GM18505 (cell line): Measurements from ENCODE around the gene PATJ.
"Not testable (repeated sequence)": the region's sequence is repeated elsewhere in the genome, so short reads cannot be mapped to it uniquely, and the experiment has no call there.

Experiments used
- ATAC-seq: cut with Tn5 transposase; IDR thresholded peaks from one replicate; pipeline ENCODE4 v1.9.1; 2021; ENCODE audit not compliant: unreplicated experiment
- POLR2A ChIP-seq: IDR thresholded peaks from 4 replicates; pipeline ENCODE4 v1.6.1; 2011; ENCODE audit warnings: borderline replicate concordance; ENCODE audit not compliant: insufficient read depth, insufficient read length; ENCODE audit errors: extremely low read depth

The PATJ gene

DNA sequence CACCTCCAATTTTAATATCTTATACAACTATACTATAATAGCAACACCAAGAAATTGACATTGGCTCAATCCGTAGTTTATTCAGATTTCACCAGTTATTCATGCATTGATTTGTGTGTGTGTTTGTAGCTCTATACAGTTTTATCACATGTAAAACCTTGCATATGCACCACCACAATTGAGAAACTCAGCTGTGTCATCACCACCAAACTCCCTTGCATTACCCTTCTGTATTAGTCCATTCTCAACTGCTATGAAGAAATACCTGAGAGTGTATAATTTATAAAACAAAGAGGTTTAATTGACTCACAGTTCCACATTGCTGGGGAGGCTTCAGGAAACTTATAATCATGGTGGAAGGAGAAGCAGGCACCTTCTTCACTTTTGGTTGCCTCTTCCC lies 162.1 kb downstream of the PATJ start:
- no peak for TF ChIP-seq POLR2A
- ATAC-seq, result no peak

DNA sequence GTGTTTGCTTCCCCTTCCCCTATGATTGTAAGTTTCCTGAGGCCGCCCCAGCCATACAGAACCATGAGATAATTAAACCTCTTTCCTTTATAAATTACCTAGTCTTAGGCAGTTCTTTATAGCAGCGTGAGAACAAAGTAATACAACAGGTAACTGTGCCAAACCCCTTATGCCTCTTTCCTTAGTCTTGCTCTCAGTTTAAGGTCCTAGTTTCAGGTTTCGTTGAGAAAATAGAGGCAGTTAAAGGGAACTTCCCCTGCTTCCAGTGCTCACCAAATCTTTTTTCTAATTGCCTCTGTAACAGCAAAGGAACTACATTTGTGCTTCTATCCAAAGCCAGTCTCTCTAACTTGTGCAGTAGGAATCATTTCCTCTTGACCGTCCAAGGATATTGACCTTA lies 164.8 kb downstream of the PATJ start:
- ATAC-seq, result no peak
- no peak for TF ChIP-seq POLR2A

DNA sequence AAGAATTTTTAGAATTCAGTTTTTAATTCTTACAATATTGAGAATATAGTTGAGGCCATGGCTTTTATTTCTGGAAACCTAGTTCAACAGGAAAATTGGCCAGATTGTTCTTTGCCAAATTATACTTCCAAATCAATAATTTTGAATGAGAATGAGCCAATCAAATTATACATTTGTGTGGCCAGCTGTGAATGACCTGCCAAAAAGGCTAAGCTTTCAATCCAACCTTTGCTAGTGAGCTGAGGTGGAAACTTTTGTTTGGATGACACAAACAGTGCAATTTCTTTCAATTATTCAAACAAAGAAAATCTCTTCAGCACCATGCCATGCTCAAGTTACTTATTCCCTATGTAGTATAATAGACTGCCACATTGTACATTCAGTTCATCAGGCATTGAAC lies 167.8 kb downstream of the PATJ start:
- no peak for ATAC-seq
- TF ChIP-seq POLR2A, result no peak

DNA sequence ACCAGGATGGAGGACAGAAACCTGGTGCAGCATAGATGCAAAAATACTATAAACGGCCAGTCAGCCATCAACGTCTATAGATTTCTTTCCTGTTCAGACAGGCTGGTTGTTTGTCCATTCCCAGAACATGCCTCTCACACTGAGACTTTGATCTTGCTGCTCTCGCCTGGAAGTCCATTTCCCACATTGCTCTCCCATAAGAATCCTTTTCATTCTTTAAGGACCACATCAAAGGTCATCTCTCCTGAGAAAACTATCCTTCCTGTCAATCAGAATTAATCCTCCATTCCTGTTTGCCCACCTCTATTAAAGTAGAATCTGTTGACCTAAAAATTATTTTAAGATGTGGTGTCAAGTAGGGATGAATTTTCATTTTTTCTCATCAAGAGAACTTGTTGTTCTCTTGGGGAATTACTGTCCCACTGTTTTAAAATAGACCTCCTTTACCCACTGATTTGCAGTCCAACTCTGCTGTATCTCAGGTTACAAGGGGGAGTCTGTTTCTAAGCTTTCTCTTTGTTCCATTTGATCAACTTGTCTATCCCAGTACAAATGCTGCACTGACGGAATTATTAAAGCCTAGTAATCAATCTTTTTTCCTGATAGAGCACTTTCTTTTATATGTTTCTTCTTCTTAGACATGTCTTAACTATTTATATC lies 172.7 kb downstream of the PATJ start:
- no peak for ATAC-seq
- no peak for TF ChIP-seq POLR2A

DNA sequence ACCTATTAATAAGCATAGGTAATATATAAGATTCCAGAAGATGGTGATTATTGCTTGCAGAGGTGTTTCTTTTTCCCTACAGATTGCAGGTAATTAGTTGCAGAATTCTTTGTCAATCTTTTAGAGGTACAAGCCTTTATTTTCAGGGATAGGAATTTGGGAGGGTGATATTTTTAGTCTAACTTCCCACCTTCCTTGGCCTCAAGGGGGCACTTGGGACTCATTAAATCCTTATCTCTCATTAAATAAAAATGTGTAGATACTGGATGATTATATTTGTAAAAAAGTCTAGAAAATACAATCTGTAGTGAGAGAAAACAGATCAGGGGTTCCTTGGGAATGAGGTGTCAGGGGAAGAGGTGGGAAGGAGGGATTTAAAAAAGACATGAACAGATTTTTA lies 179.2 kb downstream of the PATJ start:
- TF ChIP-seq POLR2A, result no peak
- ATAC-seq, result no peak

DNA sequence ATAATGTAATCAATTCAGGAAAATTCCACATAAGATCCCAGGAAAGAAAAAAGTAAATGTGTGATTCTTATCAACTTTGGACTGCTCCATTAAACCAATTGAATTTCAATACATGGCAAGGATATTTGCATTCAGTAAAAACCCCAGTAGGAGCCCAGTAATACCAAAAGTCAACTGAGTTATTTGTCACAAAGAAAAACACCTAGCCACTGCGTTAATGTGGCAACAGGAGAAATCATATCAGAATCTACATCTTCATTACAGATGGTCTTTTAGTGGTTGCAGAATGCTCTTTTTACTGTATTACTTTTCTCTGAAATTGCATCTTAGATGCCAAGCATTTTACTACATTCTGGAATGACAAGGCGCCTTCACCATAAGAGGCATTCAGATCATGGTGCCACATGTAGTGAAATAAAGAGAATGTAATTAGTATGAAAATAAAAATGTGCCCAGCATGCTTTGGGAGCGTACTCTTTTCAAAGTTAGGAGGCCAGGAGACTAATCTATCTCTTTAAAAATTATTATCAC lies 180.7 kb downstream of the PATJ start:
- no peak for TF ChIP-seq POLR2A

DNA sequence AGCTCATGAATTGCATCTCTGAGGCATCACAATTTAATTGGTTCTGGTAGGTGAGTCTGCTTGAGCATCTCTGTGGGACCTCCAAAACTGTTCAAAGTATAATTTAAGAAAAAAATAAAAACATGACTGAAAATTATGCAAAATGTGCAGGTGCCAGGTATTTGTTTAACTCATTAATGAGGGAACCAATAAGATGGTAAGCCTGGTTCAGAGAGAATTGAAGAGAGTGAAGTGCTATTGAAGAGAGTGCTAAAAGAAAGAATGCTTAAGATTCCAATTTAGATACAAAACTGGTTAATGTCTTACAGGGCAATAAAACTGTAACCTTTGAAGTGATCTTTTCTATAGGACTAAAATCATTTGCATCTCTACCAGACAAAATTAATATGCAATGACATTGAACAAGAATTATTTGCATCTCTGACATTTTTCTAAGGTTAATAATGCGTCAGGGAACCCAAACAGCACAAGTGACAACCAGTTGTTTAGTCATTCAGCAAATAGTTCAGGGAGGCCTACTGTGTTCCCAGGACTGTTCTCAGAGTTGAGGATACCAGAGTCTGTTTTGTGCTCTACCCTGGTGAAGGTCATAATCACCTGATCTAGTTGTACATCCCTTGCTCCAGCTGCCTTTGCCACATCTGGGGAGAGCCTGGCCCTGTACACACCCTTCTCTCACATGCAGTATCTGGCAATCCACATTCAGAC lies 183.5 kb downstream of the PATJ start:
- TF ChIP-seq POLR2A, result no peak
- no peak for ATAC-seq

More for the DNA sequence above, 180.7 kb downstream of the PATJ start:
- no peak for ATAC-seq

DNA sequence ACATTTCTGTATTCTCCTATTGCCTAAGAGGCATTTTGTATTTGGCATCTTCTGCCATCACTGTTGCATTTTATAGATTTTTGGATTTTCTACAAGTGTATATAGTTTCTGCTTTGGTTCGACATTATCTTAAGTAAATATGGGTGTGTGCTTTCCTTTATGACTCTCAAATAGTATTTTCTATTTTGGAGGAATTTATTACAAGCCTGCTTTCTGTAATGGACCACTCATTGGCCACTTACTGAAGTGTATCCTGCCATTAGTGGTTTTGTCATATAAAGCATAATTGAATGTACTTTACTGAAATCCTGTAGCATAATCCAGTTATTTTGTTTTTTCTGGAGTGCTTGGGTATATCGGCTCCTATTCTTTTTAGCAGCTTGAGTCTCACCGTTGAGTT lies 184.3 kb downstream of the PATJ start:
- no peak for ATAC-seq
- no peak for TF ChIP-seq POLR2A

DNA sequence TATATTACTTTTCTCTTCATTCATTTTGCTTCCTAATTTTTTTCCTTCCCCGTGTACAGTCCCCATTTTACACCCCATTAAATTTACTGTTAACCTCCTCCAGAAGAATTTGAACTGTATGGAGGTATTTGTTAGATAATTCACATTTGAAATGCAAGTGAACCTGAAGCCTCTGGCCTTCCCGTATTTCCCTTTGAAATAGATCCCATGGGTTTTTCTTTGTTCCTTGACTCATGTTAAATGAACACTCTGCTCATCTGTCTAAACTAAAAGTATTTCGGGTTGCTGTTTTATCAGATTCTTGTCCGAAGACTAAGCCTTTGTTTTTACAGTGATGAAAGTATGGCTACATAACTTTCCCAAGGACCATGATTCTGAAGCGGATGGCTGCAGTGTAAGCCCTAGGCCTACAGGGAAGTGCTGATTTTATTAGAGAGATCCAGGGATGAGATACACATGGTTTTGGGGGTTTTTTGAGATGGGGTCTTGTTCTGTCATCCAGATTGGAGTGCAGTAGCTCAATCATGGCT lies 187.9 kb downstream of the PATJ start:
- no peak for TF ChIP-seq POLR2A
- no peak for ATAC-seq

DNA sequence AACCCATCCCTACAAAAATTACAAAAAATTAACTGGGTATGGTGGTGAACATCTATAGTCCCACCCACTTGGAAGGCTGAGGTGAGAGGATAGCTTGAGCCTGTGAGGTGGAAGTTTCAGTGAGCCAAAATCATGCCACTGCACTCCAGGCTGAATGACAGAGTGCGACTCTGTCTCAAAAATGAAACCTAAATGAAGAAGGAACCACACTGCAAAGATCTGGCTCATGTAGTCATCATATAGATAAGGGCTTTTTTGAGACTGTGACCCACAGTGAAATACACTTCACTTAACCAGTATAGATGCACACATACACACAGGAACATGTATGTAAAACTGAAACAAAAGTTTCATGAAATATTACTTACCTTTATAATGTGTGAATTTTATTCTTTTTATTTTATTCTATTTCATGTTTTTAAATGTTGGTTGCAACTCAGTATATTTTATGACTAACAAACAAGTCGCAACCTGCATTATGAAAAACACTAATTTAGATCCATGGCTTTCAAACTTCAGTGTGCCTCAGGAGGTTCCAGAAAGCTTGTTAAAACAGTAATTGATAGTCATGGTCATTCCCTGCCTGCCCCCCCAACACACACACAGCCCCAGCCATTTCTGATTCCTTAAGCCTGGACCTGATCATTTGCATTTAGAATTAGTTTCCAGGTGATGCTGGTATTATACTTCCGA lies 189.5 kb downstream of the PATJ start:
- no peak for TF ChIP-seq POLR2A
- no peak for ATAC-seq

DNA sequence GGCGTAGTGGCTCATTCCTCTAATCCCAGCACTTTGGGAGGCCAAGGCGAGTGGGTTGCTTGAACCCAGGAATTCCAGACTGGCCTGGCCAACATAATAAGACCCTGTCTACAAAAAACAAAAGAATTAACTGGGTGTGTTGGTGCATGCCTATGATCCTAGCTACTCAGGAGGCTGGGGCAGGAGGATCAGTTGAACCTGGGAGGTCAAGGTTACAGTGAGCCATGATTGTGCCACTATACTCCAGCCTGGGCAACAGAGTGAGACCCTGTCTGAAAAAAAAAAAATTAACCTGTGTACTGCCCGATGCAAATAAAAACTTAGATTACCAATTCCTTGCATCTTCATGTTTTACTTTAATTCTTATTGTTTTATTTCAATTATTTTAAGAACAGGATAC lies 193.2 kb downstream of the PATJ start:
- no peak for TF ChIP-seq POLR2A
- ATAC-seq, result no peak

DNA sequence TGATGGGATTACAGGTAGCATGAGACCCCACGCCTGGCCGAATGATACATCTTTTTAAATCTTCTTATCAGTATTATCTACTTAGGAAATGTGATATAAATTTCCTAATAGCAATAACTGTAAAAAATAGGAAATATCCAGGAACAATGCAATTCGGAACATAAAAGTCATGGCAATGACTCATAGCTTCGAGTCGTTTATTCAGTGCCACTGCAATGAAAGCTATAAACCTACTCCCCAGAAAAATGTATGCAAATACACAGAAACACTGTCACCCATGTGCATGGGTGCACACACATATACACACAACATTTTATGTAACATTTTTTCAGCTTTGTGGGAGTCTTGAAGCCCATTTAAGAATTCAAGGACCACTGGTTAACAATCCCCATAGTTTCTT lies 194.6 kb downstream of the PATJ start:
- TF ChIP-seq POLR2A, result no peak
- no peak for ATAC-seq

DNA sequence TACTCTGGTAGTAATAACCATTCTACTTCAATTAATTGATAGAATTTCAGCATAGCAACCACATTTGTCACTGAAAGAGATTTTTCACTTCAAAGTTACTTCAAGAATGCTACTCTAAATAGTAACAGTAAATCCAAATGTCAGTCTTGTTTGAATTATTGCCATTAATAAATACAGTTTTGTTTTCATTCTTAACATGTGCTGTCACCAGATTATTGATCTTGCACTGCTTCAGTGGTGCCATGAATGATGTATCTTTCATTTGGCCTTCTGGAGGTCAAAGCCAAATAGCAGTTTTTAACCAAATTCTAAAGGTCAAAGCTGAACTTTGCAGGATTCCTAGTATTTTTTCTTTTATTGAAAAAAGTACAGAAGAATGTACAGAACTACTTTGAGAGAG lies 199.5 kb downstream of the PATJ start:
- ATAC-seq, result no peak
- no peak for TF ChIP-seq POLR2A

DNA sequence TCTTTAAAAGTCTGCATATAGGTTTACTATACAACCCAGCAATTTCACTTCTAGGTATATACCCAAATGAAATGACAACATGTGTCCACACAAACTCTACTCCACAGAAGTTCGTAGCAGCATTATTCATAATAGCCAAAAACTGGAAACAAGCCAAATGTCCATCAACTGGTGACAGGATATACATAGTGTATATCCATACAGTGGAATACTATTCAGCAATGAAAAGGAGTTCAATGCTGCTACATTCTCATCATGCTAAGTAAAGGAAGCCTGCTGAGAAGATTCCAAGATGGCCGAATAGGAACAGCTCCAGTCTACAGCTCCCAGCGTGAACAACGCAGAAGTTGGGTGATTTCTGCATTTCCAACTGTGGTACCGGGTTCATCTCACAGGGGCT lies 200.6 kb downstream of the PATJ start:
- ATAC-seq, result no peak
- no peak for TF ChIP-seq POLR2A

DNA sequence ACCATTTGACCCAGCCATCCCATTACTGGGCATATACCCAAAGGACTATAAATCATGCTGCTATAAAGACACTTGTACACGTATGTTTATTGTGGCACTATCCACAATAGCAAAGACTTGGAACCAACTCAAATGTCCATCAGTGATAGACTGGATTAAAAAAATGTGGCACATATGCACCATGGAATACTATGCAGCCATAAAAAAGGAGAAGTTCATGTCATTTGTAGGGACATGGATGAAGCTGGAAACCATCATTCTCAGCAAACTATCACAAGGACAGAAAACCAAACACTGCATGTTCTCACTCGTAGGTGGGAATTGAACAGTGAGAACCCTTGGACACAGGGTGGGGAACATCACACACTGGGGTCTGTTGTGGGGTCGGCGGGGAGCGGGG lies 206.4 kb downstream of the PATJ start:
- not testable (repeated sequence) for ATAC-seq

DNA sequence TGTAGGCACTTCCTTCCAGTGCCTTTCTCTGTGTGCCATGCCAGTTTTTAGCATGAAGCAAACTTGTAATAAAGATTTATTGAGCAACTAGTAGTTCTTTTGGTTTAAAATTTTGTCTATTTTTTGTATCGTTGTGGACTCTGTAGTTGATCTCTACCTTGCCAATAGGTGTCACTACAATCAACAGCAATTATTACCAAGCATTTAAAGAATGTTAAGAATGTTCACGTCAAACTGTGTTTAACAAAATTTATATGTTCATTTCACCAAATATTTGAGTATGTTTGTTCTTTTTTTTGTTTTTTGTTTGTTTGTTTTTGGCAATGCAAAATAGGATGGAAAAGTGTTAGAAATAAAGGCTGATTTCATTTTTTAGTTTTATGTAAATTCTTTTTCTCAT lies 208.1 kb downstream of the PATJ start:
- no peak for ATAC-seq
- TF ChIP-seq POLR2A, result no peak
